ENCODE data around the gene ALS2CL.

ALS2CL gene

DNA sequence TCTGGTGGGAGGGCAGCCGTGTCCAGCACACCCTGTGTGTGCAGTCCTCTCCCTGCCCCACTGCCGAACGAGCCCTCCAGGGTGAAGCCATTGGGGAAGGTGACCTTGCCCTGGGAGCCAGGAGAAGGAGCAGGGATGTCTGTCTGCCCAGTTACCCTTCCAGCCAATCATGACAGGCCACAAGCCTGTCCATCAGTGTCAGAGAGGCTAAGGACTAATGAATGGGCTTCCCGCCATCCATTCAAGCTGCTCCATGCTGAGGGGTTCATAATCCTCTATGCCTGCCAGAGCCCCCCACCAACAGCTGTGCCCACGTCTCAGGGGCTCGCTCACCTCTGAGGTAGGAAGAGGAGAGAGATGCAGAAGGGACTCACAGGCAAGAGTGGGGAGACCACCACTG lies 15.2 kb downstream of the ALS2CL start:
- no peak for DNase-seq (ENCODE audit: low spot score)

DNA sequence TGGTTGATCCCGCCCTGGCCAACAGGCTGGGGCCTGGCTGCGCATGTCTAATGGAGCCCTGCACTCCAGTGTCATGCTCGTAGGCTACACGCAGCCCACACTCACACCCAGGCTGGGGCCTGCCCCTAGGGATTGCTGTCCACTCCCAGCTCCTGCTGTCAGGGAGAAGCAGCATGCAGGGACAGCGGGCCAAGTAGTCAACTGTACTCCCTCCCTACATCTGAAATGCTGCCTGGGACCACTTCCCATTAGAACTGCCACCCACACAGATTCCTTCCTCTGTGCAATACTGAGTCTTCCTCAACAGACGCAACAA lies 16.1 kb downstream of the ALS2CL start:
- peak; percentile 92 for DNase-seq (ENCODE audit: low spot score)

DNA sequence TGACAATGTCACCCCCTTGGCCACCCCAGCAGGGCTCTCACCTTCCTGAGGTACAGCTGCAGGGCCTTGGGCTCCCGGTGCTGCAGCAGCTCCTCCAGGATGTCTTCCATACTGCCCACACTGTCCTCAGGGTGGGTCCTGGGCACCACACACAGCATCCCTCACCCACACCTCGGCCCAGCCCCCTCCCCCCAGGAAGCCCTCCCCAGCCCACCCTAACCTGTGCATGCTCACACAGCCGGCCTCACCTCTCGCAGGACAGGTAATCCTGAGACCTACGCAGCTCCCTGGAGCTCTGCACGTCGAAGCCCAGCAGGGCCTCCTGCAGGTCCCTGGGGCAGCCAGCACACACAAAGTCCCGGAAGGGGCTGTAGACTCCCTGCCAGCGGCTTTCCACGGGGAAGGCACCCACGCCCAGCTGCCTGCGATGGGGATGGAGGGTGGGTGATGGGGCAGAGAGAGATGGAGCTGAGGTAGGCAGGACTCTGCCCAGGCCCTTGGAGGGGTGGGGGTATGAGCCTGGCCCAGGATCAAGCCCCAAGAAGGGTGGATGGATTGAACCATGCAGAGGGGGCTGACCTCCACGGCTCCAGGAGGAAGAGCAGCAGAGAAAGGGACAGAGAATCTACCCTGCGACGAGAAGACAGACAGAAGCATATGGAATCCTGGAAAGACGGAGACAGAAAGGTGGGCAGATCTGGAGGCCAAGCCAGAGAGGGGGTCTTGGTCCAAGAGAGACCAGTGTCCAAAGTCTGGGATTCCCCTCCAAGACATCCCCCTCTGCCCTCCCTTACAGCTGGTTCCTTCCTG lies 16.7 kb downstream of the ALS2CL start:
- DNase-seq (ENCODE audit: low spot score): no peak

DNA sequence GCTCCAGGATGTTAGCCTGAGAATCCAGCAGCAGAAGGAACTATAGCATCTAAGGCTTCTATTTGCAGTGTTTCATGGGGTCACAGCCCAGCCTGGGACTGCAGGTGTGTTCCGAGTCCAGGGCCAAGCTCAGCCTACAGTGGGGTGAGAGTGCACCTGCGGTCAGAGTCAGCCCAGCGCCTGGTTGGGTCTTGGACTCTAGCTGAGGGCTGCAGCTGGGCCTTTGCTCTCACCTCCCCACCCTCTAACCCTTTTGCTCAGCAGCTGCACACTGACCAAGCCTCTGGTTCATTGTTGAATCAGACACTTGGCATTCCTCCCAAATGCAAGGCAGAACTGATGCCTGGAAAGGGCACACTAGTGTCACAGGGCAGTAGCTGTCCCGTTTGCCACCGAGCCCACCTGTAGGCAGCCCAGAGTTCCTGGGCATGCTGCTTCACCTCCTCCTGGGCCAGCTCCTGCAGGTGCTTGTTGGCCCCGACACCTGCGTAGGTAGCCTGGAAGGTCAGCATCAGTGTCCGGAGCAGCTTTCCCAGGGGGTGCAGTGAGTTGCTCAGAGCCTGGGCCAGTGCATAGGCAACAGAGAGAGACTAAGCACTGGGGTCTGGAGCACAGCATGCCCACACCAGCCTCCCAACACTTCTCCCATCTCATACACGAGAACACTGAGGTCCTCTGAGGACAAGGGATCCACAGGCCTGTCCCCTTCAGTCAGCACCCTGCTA lies 17.5 kb downstream of the ALS2CL start:
- DNase-seq (ENCODE audit: low spot score): peak; percentile 50

DNA sequence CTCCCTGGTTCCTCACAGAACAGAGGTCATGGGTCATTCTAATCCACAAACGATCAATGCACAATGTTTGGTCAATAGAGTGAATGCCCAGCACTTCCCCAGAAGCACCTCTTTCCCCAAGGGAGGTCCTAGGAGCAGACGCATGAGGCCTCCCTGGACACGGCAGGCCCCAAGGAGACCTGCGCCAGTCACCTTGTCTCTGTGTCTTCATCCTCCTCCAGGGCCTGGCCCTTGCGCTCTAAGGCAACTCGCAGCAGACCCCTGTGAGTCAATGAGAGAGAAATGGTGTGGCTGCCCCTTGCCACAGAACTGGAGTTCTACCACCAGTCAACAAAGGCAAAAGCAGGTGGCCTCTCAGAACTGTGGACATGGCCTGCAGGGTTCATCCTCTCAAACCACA lies 18.1 kb downstream of the ALS2CL start:
- no peak for DNase-seq (ENCODE audit: low spot score)

DNA sequence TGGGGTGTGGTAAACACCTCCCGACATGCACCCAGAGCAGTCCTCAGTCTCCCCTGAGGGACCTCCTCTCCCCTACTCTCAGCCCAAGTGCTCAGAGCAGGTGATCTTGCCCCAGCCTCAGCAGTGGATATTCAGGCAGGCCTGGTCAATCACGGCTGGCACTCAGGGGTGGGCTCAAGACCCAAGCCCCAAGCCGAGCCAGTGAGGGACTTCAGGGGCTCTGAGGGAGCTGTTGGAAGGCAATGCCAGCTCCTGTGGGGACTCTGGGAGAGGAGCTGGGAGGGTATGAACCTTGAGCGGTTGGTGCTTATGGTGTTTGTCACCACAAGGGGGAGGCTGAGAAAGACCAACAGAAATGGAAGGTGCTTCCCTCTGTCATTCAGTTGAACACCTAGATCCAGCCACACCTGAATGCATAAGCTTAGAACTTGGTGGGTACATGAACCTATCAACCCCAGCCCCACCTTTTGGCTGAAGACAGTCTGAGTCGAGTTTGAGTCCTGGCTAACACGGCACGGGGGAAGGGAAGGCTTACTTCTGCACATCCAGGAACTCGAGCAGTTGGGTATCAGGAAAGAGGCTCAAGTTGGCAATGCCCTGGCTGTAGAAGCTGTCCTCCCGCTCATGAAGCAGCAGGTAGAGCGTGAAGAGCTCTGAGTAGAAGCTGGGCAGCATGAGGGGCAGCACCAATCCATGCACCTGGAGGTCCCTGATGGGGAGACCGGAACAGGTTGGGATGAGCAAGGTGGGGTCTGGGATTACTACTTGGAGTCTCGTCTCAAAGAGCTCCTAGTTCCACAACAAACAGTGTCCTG lies 19.2 kb downstream of the ALS2CL start:
- no peak for DNase-seq (ENCODE audit: low spot score)

DNA sequence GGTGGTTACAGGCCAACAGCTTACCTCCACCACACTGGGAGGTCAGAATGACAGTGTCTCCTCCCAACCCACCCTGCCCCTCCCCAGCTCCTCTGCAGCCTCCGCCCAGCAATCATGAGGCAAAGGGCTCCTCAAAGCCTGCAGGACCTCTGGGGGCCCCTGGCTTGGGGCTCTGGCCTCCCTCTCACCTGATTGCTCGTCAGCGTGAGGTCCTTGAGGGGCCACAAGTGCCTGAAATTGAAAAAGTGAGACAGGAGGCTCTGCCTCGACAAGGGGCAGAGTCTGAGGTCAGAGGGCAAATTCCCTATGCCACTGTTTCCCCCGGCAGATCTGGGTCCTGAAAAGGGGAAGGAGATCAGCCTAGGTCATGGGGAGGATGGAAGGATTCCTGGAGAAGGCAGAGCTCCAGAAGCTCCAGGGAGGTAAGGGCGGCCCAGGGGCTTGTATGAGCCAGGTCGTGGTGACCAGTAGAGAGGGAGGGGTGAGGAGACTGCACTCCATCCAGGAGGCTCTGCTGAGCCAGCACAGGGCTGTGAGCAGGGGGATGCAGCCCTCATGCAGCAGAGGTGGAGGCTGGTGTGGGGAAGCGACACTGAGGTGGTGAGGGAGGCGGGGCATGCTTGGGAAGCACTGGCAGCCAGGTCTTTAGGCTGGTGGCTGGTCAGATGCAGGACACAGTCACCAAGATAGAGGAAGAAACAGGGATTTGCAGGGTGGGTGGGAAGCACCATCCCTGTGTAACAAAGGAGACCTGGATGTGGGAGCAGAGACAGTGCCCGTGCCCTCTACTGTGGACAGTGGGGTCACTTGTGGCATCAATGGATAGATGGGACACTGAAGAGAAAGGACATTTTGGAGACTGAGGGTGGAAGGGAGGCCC lies 20.1 kb downstream of the ALS2CL start:
- no peak for DNase-seq (ENCODE audit: low spot score)

DNA sequence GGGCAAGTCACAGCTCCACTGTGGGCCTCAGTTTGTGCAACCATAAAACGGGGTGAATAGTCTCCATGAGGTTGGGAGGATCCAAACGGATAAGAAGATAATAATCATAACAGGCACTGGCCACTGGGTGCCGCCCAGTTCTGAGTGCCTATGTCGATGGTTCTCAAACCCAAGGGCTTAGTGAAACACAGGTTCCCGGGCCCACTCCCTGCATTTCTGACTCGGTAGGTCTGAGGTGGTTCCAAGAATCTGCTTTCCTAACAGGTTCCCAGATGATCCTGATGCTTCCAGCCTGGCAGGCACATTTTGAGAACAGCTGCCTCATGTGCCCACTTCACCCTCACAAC lies 21.2 kb downstream of the ALS2CL start:
- no peak for DNase-seq (ENCODE audit: low spot score)

DNA sequence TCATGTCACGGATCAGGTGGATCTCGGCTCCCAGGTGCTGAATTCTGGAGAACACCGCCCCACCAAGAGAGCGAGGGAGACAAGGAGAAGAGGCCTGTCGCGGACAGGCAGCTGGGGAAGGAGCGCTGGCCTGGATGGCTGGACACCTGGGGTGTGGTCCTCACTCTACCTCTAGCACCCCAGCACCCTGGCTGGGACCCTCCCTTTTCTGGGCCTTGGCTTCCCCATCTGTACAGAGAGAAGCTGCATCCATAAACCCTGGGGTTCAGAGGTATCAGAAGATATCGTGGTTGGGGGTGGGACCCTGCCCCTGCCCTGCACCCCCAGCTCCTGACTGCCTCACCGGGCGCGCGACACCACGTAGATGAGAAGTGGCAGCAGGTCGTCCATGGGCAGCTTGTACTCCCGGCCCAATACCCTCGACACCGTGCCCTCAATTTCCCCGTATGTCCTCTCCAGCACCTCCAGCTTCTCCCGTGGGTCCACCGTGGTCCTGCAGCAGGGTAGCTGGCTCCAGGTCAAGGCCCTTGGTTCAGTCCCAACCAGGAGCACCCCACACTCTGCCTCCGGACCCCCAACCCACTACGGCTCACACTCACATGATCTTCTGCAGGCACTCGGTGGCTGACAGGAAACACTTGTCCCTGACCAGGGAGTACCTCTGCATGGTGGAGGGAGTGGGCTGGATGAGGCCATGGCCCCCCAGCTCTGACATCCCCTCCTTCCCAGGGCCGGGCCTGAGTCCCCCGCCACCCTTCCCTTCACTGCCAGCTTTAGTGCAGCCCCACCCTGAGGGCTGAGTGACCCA lies 21.7 kb downstream of the ALS2CL start:
- no peak for DNase-seq (ENCODE audit: low spot score)

DNA sequence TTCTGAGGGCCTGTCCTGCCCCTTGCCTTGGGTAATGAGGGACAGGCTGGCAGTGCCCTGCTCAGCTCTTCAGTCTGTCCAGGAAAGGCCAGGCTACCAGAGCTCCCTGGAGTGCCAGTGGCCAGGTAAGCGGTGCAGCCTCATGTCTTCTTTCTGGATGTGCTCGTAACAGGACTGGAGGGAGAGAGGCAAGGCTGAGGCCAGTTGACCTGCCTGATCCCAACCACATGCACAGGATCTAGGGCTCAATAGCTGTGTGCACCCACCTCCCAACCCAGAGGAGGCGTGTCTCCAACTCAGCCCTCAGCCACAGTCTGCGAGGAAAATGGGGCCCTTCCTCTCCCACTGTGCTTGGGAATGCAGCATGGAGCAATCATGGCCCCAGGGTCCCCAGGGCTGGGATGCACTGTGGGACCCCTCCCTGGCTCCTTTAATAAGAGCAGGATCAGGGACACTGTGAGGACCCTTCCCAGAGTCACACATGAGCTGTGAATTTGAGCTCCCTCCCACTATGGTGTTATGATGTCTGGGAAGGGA lies 22.5 kb downstream of the ALS2CL start:
- DNase-seq (ENCODE audit: low spot score): no peak

DNA sequence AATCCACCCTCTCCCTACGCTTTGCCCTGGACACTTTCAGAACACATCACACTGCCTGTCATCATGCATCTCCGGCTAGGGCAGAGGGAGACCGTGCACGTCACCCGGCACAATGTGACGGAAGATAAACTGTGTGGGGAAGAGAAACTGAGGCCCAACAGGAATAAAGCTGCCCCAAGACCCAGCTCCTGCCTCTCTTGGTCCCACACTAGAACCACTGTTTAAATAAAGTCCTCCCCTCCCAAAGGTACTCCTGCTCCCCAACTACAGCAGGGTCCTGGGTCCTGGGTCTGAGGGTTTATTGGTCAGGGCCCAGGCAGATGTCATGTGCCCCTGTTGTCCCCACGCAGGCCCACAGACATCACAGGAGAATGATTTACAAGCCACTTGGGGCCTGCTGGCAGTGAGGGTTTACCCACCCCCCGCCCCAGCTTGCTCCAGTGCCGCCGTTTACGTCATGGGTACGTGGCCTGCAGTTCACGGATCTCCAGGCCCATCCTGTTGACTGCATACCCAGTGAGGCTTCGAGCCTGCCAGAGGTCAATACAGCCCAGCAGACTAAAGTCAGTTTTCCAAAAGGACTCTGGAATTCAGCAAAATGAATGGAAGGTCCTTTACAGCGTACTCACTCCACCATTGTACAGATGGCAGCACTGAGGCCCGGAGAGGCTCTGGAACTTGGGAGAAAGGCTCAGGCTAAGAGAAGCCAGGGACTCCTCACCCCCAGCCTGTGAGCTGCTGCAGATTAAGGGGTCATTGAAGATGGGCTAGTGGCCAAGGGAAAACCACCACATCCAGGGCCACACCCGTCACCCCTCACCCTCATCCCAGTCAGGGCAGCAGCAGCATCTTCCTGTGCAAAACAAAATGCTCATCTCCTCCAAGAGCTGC lies 23.2 kb downstream of the ALS2CL start:
- DNase-seq (ENCODE audit: low spot score): no peak

DNA sequence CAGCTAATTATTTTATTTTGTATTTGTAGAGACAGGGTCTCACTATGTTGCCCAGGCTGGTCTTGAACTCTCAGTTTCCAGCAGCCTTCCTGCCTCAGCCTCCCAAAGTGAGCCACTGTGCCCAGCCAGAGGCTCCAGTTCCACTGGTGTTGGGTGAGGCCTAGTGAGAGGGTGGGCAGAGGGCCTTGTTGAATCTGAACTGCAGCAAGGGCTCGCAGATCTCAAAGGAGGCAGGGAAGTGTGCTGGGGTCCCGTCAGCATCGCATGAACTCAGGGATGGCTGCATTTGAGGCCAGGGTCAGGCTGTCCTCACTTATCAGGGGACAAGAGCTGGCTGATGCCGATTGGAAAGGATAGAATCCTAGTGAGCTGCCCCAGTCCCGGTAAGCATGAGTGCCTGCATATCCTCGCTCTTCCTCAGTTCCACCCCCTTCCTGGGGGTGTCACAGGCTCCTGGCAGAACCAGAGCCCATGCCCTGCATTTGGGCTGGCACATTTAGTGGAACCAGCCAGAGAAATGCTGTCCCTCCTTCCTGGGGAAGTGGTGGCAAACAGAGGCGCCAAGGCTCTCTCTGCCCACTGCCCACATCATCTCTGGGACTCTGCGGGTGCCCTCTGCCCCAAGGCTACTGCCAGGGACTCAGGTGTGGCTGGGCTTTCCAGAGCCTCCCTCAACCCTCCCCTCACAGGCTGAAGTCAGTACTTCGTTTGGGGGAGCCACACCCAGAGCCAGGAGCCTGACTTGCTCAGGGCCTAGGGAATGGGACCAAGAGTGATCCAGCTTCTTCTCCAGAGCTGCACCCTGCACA lies 24.1 kb downstream of the ALS2CL start:
- DNase-seq (ENCODE audit: low spot score): peak; percentile 10

DNA sequence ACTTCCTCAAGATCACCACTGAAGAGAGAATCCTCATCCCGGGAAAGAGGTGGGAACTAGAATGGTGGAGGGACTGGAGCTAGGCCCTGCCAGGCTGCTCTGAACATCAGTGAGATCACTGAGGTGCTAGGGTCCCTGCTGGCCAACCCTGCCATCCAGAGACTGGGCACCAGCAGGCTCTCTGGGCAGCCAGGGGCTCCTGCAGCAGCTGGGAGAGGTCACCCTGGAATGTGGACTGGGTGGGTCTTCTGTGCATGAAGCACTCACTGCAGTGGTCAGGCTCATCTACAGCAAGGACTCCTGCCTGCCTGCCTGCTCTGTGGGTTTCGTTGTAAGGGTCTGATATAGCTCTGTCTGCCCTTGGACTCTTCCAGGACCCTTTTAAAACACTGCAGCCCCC lies 24.9 kb downstream of the ALS2CL start:
- peak; percentile 4 for DNase-seq (ENCODE audit: low spot score)

DNA sequence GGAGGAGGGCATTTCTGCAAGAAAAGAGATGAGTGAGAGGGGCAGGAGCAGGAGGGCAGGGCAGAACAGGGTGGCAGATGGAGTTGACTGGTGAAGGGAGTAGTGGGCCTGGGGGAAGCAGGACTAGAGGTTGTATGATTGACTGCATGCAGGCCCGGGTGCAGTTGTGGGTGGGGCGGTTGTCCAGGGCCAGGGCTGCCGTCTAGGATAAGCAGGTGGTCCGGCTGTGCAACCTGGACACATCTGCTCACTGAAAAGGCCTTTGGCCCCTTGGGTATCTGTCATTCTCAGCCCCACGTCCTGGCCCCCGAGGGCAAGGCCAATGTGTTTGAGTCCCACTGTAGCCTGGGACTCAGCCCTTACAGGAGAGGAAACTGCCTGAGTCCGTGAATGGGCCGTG lies 25.4 kb downstream of the ALS2CL start:
- peak; percentile 6 for DNase-seq (ENCODE audit: low spot score)

DNA sequence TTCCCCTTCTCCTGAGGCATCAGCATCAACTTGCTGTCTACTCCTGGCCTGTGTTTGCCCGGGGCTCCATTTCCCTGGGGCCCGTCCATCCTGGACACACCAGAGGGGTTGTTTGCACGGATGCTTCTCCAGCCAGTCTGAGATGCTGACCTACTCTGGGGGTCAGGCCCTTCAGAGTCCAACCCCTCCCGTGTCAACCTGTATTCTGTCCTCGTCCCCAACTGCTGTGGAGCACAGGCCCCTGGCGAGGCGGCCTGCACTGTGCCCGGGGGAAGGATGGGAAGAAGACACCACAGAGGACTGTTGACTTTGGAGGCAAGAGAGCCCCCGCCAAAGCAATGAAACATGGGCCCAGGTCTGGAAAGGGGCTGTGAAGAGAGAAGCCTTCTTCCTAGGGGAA lies 25.8 kb downstream of the ALS2CL start:
- DNase-seq (ENCODE audit: low spot score): no peak

DNA sequence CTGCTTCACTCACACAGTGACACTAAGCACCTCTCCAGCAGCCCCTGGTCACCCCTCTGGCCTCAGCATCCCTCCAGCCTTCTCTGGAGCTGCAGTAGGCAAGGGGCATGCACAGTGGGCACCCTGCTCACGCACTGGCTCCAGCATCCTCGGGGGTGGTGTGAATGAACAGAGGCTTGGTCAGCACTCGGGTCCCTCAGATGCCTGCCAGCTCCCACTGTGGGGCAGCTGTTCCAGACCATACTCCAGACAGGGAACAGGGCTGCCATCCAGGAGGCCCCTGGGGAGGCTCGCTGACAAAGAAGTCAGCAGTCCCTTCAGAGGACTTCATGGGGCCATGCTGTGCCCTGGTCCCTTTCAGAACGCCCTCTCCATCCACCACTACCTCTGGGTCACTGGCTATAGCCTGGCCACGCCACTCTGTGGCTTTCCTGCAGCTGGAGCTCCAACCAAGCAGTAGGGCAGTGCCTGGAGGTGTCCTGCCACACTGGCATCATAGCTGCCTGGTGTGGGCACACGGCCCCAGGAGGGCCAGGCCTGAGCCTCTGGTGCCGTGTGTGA lies 26.3 kb downstream of the ALS2CL start:
- peak; percentile 17 for DNase-seq (ENCODE audit: low spot score)

DNA sequence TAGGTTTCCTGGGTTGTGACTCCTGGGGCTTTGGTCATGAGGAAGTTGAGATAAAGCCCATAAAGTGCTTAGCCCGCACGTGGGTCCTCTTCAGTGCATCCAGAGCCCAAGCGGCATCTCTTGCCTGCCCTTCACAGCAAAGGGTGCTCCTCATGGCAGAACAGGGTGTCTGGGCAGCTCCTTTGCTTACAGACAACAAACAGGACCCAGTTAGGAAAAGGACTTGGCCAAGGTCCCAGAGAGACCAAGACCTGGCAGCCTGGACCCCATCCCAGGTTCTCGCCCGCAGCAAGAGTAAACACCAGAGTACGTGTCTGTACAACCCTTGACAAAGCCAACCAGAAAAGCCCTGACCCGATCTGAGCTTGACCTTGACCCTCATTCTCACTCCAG lies 27.0 kb downstream of the ALS2CL start:
- peak; percentile 5 for DNase-seq (ENCODE audit: low spot score)

DNA sequence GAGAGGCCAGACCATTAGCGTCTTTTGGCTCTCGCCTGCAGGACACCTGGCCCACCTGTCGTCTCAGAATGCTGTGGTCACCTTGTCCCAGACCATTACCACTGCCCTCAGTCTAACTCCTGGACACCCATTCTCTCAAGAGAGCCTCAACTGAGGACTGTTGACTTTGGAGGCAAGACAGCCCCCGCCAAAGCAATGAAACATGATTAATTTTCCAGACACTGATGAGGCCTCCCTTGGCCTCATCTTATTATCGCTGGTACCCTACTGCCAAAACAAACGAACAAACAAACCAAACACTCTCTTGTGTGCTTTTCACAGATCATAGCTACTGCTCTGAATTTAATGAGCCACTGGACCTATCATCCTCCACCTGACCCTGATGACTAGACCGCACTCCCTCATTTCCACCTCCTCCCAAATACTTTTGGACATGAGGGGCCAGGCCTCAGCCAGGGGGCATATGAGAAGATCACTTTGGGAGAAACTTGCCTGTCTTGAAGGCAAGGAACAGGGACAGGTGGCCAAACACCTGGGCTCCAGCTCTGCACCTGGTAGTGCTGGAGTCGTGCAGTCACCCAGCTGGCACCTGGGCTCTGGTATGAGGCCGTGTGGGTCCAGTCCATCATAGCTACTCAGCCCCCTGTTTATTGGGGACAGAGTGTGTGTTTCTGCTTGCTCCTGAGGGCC lies 27.6 kb downstream of the ALS2CL start:
- peak; percentile 2 for DNase-seq (ENCODE audit: low spot score)
